ENCODE results near the gene TRAPPC2L. TPM values are rescaled to one million over a fixed set of nuclear protein-coding genes. Genes with fewer than 3 reads are reported as not detected.
"Not testable (repeated sequence)": the region's sequence is repeated elsewhere in the genome, so short reads cannot be mapped to it uniquely, and the experiment has no call there.

The TRAPPC2L gene
- polyA plus RNA-seq, 3 donors, result 25.4 to 56.8 (median 47.6) TPM

DNA sequence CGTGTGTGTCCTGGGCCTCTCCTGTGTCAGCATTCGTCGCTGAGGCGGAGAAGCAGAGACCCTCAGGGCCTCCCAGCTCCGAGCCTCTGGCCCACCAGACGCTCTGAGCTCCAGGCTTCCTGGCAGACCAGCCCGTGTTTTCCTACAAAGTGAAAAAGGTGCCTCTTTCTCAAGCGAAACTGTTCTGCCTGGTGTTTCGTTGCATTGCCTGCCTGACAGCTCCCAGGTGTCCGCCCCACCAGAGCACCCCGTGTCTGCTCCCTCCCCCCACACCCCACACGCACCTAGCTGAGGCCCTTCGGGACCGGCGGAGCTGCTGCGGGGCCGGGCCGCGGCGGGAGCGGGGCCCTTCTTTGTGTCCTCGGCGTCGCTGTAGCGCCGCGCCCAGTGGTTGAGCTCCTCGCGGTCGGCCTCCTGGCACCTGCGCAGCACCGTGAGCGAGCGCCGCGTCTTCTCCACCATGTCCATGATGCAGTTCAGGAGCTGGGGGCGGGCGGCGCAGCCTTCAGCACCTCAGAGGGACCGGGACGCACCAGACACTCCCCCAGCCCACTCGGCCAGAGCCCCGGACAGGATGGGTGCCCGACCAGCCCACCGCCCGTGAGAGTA, 24.2 kb downstream of the TRAPPC2L start:
- WGBS, 3 donors, result 68 to 72% (median 69%) methylated on average over 46 of the region's 46 CpGs
- H3K27ac ChIP-seq (ENCODE audit: low read depth, low read length), result no peak overlapping the region

GRCh38 chr16:88881675-88882357, 24.9 kb downstream of the TRAPPC2L start:
- no peak overlapping the region for H3K27ac ChIP-seq (ENCODE audit: low read depth, low read length)
- 77 to 87% (median 86%) methylated on average over 25 to 27 of the region's 27 CpGs for WGBS, 3 donors

GRCh38 chr16:88882358-88883030, 25.6 kb downstream of the TRAPPC2L start:
- H3K27ac ChIP-seq (ENCODE audit: low read depth, low read length), result no peak overlapping the region
- WGBS, 3 donors, result 83 to 85% (median 83%) methylated on average over 26 of the region's 26 CpGs

DNA sequence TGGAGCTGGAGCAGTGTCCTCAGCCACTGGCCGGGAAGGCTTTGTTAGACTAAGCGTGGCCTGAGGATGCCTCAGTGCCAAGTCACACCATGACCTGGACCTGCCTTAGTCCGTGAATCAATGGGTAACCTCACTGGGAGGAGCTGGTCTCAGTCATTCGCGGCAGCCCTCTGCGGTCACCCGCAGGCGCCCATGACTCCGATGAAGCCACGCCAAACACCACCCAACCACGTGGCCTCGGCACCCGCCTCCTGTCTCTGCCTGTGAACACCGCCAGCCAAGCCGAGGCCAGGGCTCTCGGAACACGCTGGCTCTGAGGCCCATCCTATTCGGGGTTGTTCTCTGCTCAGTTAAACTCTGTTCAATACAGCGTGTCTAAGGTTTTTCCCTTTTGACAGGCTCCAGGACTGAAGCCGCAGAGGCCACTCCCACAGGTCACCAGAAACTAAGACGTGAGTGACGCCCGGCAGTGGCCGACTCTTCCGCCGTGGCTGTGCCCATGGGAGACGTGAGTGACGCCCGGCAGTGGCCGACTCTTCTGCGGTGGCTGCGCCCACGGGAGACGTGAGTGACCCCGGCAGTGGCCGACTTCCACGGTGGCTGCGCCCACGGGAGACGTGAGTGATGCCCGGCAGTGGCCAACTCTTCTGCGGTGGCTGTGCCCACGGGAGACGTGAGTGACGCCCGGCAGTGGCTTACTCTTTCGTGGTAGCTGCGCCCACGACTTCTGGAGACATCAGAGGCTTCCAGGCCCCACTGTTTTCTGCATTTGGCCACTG, 26.4 kb downstream of the TRAPPC2L start:
- H3K27ac ChIP-seq (ENCODE audit: low read depth, low read length), result no peak overlapping the region
- 93 to 96% (median 93%) methylated on average over 49 of the region's 49 CpGs for WGBS, 3 donors

DNA sequence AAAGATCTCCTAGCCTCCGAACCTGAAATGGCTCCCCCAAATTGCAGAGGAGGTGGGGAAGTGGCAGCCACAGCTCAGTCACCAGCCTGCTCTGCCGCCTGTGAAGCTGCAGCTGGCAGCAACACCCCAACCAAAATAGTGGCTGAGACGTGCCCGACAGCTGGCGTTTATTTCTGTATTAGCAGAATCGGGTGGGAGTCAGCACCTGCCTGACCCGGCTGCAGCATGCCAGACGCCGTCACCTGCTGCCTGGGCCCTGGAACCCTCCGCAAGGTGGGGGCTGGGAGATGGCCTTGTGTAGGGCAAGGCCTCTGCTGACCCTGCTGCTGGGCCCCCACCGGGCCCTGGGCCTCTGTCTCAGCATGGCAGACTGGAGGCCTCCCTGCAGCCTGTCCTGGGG, 27.0 kb downstream of the TRAPPC2L start:
- no peak overlapping the region for H3K27ac ChIP-seq (ENCODE audit: low read depth, low read length)
- 83 to 96% (median 90%) methylated on average over 10 to 11 of the region's 11 CpGs for WGBS, 3 donors

DNA sequence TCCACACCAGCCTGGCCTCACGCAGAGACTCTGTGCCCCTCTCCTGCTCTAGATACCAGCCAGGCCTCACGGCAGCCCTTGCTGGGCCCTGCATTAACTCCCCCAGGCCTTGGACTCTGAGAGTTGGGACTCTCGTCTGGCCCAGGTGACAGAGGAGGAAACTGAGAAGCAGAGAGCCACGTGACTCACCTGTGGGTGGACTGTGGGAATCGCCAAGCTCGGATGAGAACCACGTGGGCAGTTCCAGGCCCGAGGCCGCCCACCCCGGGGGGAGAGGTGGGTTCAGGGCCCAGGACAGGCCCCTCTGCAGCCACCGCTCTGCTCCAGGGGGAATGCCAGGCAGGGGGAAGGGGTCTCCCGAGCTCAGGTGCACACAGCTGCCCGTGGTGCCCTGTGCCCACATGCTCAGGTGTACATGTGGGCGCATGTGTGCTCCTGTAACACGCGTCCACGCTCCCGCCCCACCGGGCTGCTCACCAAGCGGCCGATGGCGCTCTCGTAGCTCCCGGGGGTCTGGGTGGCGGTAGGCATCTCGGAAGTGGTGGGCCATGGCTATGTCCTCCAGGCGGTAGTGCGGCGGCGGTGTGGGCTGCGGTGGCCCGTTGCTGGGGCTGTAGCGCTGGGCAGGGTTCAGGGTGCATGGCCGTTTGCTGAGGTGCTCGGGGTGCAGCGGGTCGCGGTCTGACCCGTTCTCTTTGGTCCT, 27.8 kb downstream of the TRAPPC2L start:
- H3K27ac ChIP-seq (ENCODE audit: low read depth, low read length), result no peak overlapping the region
- WGBS, 3 donors, result 94 to 96% (median 96%) methylated on average over 39 of the region's 39 CpGs

- no peak overlapping the region for H3K27ac ChIP-seq (ENCODE audit: low read depth, low read length)
- 88 to 92% (median 91%) methylated on average over 26 to 28 of the region's 28 CpGs for WGBS, 3 donors
Measured at GRCh38 chr16:88885693-88886280, 28.9 kb downstream of the TRAPPC2L start.

GRCh38 chr16:88886420-88886844, 29.5 kb downstream of the TRAPPC2L start:
- 79 to 90% (median 89%) methylated on average over 14 to 15 of the region's 15 CpGs for whole genome bisulfite sequencing, 3 donors
- no peak overlapping the region for H3K27ac ChIP-seq (ENCODE audit: low read depth, low read length)

DNA sequence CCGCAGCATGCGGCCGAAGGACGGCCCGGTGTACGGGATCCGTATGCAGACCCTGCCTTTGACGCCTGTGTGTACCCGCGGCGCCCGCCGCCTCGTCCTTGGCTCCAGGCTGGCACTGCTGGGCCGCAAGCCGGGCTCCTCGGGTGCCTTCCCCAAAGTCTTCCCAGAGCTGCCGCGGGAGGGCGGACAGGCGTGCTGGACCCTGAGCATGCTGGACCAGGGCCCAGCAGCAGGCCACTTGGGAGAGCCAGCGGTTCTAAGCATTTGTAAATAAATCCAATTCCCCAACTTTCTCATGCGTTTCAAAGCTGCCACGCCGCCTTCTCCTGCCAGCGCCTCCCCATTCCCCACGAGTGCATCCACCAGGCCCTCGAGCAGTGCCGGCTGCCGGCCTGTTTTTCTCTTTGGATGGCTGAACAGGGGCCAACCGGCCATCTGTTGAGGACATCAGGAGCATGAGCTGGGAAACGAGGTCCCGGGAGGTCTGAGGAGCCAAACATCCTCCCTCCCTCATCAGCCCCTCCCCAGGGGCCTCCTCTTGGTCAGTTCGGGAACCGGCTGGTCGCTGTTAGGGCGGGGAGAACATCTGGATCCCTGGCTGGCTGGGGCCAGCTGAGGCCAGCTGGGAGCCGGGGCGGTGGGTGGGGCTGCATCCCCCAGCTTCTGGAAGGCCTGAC, 30.1 kb downstream of the TRAPPC2L start:
- H3K27ac ChIP-seq (ENCODE audit: low read depth, low read length), result no peak overlapping the region
- WGBS, 3 donors, result 57 to 82% (median 68%) methylated on average over 31 to 39 of the region's 39 CpGs

- 58 to 78% (median 64%) methylated on average over 14 of the region's 14 CpGs for WGBS, 3 donors
- H3K27ac ChIP-seq (ENCODE audit: low read depth, low read length), result no peak overlapping the region
Measured at GRCh38 chr16:88888057-88888456, 31.1 kb downstream of the TRAPPC2L start.

- WGBS, 3 donors, result 58 to 80% (median 76%) methylated on average over 28 to 30 of the region's 30 CpGs
Measured at GRCh38 chr16:88888461-88889387, 31.8 kb downstream of the TRAPPC2L start.

GRCh38 chr16:88889702-88890352, 32.9 kb downstream of the TRAPPC2L start:
- WGBS, 3 donors, result 93 to 94% (median 94%) methylated on average over 40 to 48 of the region's 48 CpGs
- H3K27ac ChIP-seq (ENCODE audit: low read depth, low read length), result not testable (repeated sequence)

More at GRCh38 chr16:88888461-88889387, 31.8 kb downstream of the TRAPPC2L start:
- no peak overlapping the region for H3K27ac ChIP-seq (ENCODE audit: low read depth, low read length)

GRCh38 chr16:88891083-88891482, 34.2 kb downstream of the TRAPPC2L start:
- 90 to 94% (median 92%) methylated on average over 15 to 16 of the region's 16 CpGs for WGBS, 3 donors
- H3K27ac ChIP-seq (ENCODE audit: low read depth, low read length), result no peak overlapping the region

DNA sequence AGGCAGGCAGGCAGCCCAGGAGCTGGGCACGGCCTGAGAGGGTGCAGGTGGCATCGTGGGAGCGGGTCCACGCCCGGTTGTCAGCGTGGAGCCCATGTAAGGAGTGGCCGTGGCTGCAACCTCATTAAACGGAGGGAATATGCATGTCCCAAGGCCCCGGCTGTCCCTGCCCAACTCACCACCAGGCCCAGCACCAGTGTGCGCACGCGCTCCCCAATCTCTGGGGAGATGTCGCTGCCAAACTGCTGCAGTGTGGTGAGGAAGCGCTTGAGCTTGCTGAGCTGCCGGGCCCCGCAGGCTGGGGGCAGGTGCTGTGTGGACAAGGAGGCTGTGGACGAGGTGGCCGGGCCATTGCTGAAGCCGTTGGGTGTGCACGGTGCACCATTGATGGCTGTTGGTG, 35.1 kb downstream of the TRAPPC2L start:
- WGBS, 3 donors, result 85 to 91% (median 86%) methylated on average over 20 of the region's 20 CpGs
- H3K27ac ChIP-seq (ENCODE audit: low read depth, low read length), result no peak overlapping the region

DNA sequence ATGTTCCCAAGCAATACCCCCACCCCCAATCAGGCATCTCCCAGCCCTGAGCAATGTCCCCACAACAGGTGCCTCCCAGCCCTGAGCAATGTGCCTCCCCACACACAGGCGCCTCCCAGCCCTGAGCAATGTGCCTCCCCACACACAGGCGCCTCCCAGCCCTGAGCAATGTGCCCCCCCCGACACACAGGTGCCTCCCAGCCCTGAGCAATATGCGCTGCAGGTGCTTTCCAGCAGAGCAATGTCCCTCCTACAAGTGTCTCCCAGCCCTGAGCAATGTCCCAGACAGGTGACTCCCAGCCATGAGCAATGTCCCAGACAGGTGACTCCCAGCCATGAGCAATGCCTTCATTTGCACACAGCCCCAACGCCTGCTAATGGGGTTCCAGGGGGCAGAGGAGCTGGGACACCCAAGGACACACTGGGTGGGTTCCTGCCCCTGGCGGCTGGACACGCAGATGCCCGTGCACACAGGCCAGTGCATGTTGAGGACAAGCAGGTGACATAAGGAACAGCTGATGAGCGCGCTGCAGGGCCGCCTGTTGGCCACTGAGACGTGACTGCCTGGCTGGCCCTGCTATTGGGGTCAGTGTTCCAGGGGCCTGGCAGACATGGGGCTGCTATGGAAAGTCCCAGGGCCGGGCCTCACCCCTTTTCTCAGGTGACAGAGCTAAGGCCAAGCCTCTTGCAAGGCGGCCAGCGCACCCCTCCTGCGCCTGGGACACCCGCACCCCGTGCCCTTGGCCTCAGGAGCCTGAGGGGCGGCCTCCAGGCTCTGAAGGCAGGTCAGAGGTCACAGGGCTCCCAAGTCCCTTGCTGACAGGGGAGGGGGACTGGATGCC, 36.4 kb downstream of the TRAPPC2L start:
- no peak overlapping the region for H3K27ac ChIP-seq (ENCODE audit: low read depth, low read length)
- WGBS, 3 donors, result 91 to 94% (median 92%) methylated on average over 19 of the region's 19 CpGs

All from adipose tissue (tissue), 3 donors.